Mesodermal cell (in vitro differentiated cells): ENCODE data around the gene HELZ2.
"Not testable (repeated sequence)": the region's sequence is repeated elsewhere in the genome, so short reads cannot be mapped to it uniquely, and the experiment has no call there.

ENCODE experiments used
- H3K27ac ChIP-seq: 2 replicates; pipeline ENCODE4 v1.7.0; 2013; ENCODE audit warnings: mild to moderate bottlenecking, low read depth, low read length, moderate library complexity; ENCODE audit not compliant: severe bottlenecking
- H3K36me3 ChIP-seq: 2 replicates; pipeline ENCODE4 v1.7.1; 2013; ENCODE audit warnings: mild to moderate bottlenecking, low read length, moderate library complexity; ENCODE audit not compliant: control insufficient read depth, insufficient read depth
- H3K4me1 ChIP-seq: one replicate; pipeline ENCODE4 v1.7.1; 2013; ENCODE audit warnings: mild to moderate bottlenecking, low read length; ENCODE audit not compliant: insufficient read depth, control insufficient read depth, poor library complexity, severe bottlenecking
- H3K4me3 ChIP-seq: 2 replicates; pipeline ENCODE4 v1.7.0; 2013; ENCODE audit warnings: low read length, control low read depth, mild to moderate bottlenecking; ENCODE audit not compliant: insufficient read depth, poor library complexity, severe bottlenecking; ENCODE audit errors: extremely low read depth
- H3K9me3 ChIP-seq: 2 replicates; pipeline ENCODE4 v1.7.1; 2013; ENCODE audit warnings: mild to moderate bottlenecking, low read length, moderate library complexity; ENCODE audit not compliant: control insufficient read depth
- WGBS, 2 experiments: methylation state at CpG; one replicate each; pipeline ENCODE4 v1.1.5; 2013; ENCODE audit warnings: missing lambda C conversion rate in 2 of 2; ENCODE audit not compliant: insufficient coverage in 2 of 2; 5-methylcytosine and 5-hydroxymethylcytosine counted together

HELZ2 gene

GRCh38 chr20:63613863-63614594 is 40.0 kb upstream of the HELZ2 start:
- Histone ChIP-seq H3K36me3 (peaks cover 60% of the 10 kb centered on the region), H3K9me3 (peaks cover 13% of the 10 kb centered on the region)
- not testable (repeated sequence) for H3K27ac ChIP-seq, H3K4me1 ChIP-seq, H3K4me3 ChIP-seq
- WGBS, 2 experiments, result 100% methylated on average over 4 to 5 of the region's 18 CpGs

GRCh38 chr20:63612276-63612931 is 38.4 kb upstream of the HELZ2 start:
- Histone ChIP-seq H3K27ac (no peak overlapping the region), H3K36me3 (peaks cover 44% of the 10 kb centered on the region), H3K4me1 (no peaks in the 10 kb centered on the region), H3K4me3 (no peak overlapping the region), H3K9me3 (peaks cover 13% of the 10 kb centered on the region)
- WGBS, 2 experiments, result 90% methylated on average over 15 to 17 of the region's 20 CpGs

DNA sequence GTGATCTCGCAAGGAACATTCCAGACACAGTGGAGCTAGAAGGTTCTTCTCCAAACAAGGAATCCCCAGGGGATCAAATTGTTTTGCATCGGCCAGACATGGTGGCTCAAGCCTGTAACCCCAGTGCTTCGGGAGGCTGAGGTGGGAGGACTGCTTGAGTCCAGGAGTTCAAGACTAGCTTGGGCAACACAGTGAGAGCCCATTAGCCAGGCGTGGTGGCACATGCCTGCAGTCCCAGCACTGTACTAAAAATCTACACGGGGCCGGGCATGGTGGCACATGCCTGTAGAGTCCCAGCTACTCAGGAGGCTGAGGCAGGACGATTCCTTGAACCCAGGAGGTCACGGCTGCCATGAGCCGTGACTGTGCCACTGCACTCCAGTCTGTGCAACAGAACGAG is 37.6 kb upstream of the HELZ2 start:
- WGBS, 2 experiments, result 95 to 98% methylated on average over 8 to 10 of the region's 10 CpGs

GRCh38 chr20:63610581-63611435 is 36.8 kb upstream of the HELZ2 start:
- peaks cover 29% of the 10 kb centered on the region for H3K36me3 ChIP-seq
- peaks cover 13% of the 10 kb centered on the region for H3K9me3 ChIP-seq
- H3K4me3 ChIP-seq, result no peak overlapping the region
- H3K27ac ChIP-seq, result no peak overlapping the region
- no peaks in the 10 kb centered on the region for H3K4me1 ChIP-seq
- 93 to 95% methylated on average over 16 of the region's 17 CpGs for WGBS, 2 experiments

More for the DNA sequence above, 37.6 kb upstream of the HELZ2 start:
- no peaks in the 10 kb centered on the region for H3K4me1 ChIP-seq
- no peak overlapping the region for H3K4me3 ChIP-seq
- peaks cover 13% of the 10 kb centered on the region for H3K9me3 ChIP-seq
- H3K27ac ChIP-seq, result no peak overlapping the region
- peaks cover 37% of the 10 kb centered on the region for H3K36me3 ChIP-seq

- H3K27ac ChIP-seq, result no peak overlapping the region
- 98 to 100% methylated on average over 6 to 8 of the region's 9 CpGs for WGBS, 2 experiments
- H3K9me3 ChIP-seq, result no peaks in the 10 kb centered on the region
- H3K4me1 ChIP-seq, result no peaks in the 10 kb centered on the region
- no peak overlapping the region for H3K4me3 ChIP-seq
- H3K36me3 ChIP-seq, result peaks cover 16% of the 10 kb centered on the region
Measured at GRCh38 chr20:63606686-63607085, 32.6 kb upstream of the HELZ2 start.

- no peaks in the 10 kb centered on the region for H3K9me3 ChIP-seq
- no peak overlapping the region for H3K27ac ChIP-seq
- 88 to 100% methylated on average over 3 of the region's 3 CpGs for WGBS, 2 experiments
- H3K36me3 ChIP-seq, result peaks cover 45% of the 10 kb centered on the region
- no peak overlapping the region for H3K4me3 ChIP-seq
- no peaks in the 10 kb centered on the region for H3K4me1 ChIP-seq
Measured at GRCh38 chr20:63602321-63602720, 28.3 kb upstream of the HELZ2 start.

DNA sequence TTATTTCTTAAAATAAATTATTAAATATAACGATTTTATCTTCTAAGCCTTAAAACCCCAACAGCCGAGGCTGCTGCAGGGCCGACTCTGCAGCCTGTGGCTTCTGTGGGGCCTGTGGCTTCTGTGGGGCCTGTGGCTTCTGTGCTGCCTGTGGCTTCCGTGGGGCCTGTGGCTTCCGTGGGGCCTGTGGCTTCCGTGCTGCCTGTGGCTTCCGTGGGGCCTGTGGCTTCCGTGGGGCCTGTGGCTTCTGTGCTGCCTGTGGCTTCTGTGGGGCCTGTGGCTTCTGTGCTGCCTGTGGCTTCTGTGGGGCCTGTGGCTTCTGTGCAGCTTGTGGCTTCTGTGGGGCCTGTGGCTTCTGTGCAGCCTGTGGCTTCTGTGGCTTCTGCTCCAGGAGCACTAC is 27.6 kb upstream of the HELZ2 start:
- 87 to 91% methylated on average over 5 to 7 of the region's 8 CpGs for WGBS, 2 experiments
- not testable (repeated sequence) for H3K4me1 ChIP-seq
- peaks cover 45% of the 10 kb centered on the region for H3K36me3 ChIP-seq

GRCh38 chr20:63599396-63600050 is 25.5 kb upstream of the HELZ2 start:
- H3K36me3 ChIP-seq, result peaks cover 55% of the 10 kb centered on the region

More for the DNA sequence above, 27.6 kb upstream of the HELZ2 start:
- H3K4me3 ChIP-seq, H3K9me3 ChIP-seq, H3K27ac ChIP-seq: not testable (repeated sequence)

DNA sequence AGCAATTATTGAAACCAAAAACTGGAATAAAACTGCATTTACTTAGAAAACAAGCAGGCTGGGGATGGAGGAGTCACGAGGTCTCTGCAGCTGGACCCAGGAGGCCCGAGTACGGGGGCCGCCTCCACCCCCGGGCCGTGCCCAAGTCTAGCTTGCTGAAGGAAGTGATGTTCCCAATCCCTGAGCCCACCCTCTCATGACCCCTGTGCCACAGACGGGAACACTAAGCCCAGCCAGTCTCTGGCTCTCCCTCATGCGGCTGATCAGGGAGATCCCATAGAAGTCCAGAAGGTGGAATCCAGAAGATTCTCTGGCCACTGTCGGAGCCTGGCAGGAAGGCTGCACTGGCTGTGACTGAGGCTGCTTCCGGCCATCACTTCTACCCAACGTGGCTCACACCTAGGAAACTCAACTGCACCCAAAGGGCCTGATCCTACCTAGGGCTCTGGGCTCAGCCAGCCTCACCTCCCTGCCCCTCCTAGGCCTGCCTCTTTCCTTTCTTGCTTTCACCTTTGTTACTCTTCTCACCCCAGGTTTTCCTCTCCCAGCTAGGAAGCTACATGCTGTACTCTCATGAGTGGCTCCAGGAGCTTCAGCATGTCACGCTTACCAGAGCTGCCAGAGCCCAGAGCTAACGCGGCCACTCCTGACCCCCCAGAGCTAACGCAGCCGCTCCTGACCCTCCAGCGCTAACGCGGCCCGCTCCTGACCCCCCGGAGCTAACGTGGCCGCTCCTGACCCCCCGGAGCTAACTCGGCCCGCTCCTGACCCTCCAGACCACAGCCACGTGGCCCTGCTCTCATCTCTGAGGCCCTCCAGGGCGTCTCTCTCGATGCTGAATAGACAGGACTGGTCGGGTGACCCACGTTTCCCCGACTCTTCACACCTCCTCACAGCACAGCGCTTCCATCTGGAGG is 24.7 kb upstream of the HELZ2 start:
- peaks cover 57% of the 10 kb centered on the region for H3K36me3 ChIP-seq
- no peak overlapping the region for H3K27ac ChIP-seq
- H3K9me3 ChIP-seq, result no peaks in the 10 kb centered on the region
- 92 to 93% methylated on average over 26 to 33 of the region's 33 CpGs for WGBS, 2 experiments
- H3K4me3 ChIP-seq, result no peak overlapping the region
- H3K4me1 ChIP-seq, result peaks cover 6% of the 10 kb centered on the region

More at GRCh38 chr20:63599396-63600050, 25.5 kb upstream of the HELZ2 start:
- Histone ChIP-seq H3K9me3 (no peaks in the 10 kb centered on the region), H3K4me3 (no peak overlapping the region), H3K4me1 (no peaks in the 10 kb centered on the region), H3K27ac (no peak overlapping the region)
- 89 to 92% methylated on average over 27 of the region's 27 CpGs for WGBS, 2 experiments
